Measurements from ENCODE around the gene SIK1.
"Not testable (repeated sequence)": the region's sequence is repeated elsewhere in the genome, so short reads cannot be mapped to it uniquely, and the experiment has no call there.

Gene SIK1

DNA sequence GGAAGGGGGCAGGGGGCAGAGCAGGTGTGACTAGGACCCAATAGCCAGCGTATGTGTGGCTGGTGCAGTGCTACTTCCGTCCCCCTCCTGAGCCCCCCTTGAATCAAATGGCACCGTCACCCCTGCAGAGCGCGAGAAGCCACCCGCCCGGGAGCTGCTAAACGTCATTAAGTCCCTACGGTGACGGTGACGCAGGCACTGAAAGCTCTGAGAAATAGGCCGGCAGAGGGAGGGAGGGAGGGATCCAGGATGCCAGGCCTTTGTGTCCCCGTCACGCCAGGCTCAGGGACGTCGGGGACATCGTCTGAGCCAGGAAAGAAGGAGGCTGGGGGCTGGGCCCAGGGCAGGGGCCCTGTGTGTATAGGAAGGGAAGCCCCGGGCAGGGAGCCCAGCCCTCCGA, 43.6 kb downstream of the SIK1 start:
- DNase-seq = not testable (repeated sequence)

DNA sequence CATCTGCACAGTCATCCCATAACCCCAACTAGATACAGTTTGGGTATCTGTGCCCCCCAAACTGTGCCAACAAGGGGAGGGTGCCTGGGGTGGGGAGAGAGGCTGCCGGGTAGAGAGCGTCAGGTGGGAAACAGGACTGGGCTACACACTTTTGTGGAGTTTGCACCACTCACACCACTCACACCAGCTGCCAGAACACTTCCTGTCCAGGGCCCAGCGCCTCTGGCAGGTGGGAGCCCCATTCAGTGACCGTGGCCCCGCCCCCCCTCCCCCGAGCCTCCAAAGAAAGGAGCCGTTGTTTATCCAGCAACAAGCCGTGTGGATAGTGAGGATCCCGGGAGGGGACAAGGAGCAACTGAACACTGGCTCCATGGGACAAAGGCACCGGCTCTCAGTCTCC, 44.0 kb downstream of the SIK1 start:
- not testable (repeated sequence) for DNase-seq

DNA sequence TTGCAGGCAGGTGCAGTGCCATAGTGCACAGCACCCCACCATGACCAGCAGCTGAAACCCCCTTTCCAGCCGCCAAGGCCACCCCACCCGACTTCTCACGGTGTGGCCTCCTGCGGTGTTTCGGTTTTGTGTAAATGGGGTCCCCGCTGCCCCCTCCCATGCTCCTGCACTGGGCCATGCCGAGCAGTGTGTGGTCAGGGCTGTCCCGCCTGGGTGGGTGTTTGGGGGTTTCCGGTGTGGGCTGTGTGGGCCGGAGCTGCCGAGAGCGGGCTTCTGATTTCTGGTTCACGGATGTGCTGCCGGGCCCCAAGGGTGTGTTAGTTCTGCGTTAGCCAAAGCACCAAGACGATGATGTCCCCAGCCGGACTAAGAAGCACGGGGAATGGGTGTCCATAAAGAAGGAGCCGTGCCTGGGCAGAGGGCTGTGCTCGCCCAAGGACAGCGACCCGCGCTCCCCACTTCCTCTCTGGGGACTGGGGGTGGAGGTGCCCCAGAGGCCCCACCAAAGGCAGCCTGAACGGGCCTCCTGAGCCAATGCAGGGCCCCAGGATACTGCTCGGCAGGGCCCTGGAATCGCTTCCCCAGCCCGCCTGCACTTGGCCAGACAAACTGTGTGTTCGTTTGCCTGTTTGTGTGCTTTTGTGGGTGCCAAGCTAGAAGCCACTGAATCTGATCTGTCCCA, 45.9 kb downstream of the SIK1 start:
- not testable (repeated sequence) for DNase-seq

DNA sequence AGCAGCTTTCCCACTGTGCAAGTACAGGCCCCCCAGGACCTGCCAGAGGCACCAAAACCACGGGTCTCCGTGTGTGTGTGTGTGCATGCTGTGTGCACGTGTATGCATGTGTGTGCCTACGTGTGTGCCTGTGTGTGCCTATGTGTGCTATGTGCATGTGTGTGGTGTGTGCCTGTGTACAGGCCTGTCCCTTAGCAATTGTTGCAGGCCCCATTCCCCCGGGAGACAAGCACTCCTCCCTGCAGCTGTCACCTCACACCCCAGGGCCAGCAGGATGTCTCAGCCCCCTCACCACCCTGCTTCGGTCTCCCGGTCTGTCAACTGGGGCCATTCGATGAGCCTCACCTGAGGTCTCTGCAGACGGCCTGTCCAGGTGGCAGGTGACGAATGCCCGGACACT, 46.6 kb downstream of the SIK1 start:
- not testable (repeated sequence) for DNase-seq

DNA sequence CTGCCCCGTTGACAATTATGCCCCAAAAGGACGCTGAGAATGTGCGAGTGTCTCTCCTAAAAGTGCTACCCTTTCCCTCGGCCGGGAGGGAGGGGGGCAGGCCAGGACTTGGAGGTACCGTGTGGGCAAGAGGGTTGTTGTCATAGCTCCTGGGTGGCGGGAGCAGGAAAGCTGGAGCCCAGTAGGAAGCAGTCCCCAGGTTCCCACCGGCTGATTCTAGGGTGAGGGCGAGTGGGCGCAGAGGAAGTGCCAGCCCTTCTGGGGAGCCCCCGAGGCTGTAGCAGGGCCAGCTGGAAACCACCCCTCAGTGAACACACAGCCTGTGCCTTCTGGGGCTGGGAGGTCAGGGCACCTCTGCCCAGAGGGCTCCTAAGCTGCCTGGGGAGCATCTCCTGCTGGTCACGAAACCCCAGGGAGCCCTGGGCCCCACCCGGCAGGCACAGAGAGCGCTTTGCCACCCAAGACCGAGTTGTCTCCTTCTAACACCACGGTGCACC, 47.3 kb downstream of the SIK1 start:
- not testable (repeated sequence) for DNase-seq

DNA sequence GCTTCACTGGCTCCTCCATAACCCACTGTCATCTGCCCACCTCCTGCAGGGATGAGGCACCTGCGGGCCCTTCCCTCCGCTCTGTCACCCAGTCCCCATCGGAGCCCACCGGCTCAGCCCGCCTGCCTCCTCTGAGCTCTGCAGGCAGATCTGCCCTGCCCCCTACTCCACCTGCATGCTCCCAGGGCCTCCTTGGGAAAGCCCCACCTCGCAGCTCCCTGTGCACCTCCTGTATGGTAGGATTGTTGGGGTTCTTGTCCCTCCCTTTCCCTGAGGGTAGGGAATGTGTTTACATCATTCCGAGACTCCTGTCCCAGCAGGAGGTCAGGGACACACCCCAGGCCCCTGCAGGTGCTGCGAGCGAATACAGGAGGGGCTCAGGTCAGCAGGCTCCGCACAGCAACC, 50.5 kb downstream of the SIK1 start:
- no peak for DNase-seq

DNA sequence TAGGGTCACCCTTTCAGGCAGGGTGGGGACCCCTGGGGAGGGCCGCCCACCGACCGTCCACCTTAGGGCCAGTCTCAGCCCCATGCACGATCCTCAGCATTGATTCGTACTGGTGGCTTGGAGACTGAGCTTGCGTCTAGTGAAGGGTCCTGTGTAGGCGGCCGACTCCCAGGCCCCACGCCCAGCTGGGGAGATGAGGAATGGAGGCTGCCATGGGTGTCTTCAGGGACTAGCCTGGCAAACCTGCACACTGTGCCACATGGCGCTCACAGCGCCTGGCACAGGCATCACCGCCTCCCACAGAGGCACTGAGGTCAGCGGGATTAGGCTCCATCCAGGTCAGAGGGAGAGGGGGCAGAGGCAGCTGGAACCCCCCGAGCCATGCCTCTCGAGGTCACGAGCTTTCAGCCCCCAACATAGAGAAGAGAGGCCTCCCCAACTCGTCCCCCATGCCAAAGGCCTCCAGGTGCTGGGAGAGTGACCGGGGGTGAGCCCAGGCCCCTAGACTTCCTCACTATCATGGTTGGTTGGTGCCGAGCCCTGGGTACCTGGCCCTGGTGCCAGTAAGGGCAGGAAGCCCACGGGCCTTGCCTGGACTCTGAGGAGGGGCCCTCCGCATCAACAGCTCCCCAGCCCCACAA, 51.0 kb downstream of the SIK1 start:
- no peak for DNase-seq

DNA sequence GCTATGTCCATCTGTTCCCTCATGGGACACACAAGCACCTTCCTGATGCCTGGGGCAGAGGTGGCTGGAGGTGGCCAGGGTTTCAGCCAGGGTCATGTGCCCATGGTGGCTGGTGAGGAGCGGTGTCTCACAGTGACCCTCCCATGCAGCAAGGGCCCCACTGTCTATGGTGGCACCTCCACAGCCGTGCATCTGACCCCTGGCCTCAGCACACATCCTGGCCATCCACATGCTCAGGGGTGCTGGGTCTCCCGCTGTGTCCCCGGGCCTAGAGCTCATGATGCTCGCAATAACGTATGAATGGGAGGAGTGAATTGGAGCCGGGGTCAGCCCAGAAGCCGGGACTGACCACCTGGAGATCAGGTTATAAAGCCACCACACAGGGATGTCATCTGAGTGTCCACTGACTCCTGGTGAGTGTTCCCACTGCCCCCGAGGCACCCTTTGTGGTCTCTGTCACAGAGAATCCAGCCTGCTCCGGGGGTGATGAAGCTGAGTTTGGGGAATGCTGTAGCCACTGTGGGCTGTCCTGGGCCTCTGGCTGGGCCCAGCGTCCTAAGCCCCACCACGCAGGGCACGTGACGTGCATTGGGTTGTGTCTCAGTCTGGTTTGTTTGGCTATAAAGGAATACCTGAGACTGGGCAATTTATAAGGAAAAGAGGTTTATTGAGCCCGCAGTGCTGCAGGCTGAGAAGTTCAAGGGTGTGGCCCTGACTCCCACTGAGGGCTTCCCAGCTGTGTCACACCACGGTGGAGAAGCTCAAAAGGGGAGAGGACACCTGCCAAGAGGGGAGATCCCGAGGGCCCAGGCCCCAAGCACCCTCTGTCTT, 51.7 kb downstream of the SIK1 start:
- no peak for DNase-seq

DNA sequence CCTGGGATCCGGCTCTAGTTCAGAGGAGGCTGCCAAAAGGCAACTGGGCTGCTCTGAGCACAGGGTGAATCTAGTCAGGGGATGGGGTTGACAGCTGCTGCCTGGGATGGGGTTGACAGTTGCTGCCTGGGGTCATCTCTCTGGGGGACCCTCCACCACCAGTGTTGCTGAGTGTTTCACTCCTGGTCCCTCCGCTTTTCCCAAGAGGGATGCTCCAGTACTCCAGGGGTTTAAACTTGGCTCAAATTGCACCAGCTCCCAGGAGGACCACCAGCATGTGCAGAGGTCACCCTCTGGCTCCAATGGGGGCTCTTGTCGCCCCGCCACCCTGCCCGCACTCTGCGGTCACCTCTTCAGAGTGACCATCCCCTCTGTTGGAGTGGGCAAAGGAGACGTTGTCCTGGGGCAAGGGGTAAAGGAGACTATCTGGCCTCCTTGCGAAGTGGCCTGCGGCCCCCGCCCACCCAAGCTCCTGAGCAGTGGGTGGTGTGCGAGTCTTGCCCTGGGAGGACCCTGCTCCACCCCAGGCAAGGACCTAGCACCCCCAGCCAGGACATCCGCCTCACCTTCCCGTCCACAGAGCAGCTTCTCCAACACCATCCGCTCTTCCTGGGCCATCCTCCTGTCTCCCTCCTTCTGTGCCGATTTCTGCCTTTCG, 52.6 kb downstream of the SIK1 start:
- DNase-seq = no peak

DNA sequence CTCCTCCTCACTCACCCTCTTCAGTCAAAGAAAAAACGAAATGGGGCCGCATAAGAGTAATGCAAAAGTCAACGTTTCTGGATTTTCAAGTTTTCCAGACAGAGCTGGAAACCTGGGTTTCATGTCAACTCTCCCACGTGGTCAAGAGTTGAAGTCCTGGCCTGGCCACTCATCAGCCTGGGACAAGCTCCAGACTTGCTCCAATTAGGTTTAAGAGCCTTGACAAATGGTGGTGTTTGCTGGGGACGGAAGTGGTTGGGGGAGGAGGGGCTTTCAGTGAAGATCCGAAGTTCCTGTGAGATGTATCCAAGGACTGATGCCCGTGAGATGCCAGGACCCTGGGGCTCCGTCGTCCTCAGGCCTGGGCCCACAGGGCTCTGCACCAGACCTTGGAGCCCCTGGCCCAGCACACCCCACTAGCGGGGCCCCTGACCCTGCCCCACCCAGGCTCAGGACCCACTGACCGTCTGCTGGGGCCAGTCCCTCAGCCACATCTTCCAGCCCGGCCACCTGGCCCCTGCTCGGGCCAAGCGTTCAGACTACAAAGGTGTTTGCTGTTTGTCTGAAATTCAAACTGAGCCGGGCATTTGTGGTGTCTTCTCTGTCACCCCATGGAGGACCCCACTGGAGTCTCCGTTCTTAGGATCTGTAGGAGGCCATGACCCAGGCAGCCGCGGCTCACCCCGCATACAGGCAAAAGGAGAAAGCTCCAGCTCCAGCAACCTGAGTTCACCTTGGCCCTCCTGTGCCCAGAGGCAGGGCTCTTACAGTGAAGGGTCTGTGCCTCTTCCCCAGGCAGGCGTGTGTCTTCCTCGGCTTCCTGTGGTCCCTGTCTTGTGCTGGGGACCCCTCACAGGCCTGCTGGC, 53.3 kb downstream of the SIK1 start:
- no peak for DNase-seq

DNA sequence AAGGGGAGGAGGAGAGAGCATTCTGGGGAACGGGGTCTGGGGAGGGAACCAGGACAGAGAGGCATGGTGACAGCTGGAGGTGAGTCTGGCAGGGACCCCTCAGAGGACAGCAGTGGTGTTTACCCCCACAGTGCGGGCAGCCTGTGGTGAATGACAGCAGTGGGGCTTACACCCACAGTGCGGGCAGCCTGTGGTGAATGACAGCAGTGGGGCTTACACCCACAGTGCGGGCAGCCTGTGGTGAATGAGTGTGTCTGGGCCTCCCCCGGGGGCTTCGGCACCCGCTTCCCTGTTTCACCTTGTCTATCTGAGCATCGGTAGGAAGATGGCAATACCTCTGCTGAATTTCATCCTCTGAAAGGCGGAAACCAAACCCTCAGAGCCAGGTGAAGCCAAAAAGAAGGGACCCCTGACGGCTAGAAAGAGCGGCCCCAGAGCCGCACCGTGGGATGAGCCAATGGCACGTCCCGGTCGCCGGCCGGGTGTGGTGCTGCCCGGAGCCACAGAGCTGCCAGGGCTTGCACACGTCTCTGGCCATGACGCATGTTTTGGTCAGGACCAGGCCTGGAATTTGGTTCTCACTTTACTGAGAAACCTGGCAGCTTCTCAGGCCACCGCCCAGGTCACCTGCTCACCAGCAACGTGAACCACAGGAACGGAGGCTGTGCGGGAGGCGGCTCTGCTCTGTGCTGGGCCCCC, 54.1 kb downstream of the SIK1 start:
- DNase-seq = no peak

DNA sequence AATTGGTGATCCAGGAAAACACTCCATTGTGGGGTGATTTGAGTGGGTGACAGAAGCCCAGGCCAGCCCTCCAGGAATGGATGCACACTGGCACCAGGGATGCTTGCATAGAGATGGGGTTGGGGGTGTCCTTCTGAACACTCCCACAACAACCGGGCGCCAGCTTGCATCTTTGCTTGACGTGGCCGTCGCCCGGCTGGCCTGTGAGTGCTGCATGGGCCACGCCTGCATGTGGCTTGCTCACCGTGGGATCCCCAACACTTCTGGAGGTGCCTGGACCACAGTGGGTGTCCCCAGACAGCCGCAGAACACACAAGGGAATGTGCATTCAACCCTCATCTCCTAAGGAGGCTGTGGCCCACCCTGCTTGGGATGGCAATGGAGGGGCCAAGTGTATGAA, 55.1 kb downstream of the SIK1 start:
- no peak for DNase-seq

DNA sequence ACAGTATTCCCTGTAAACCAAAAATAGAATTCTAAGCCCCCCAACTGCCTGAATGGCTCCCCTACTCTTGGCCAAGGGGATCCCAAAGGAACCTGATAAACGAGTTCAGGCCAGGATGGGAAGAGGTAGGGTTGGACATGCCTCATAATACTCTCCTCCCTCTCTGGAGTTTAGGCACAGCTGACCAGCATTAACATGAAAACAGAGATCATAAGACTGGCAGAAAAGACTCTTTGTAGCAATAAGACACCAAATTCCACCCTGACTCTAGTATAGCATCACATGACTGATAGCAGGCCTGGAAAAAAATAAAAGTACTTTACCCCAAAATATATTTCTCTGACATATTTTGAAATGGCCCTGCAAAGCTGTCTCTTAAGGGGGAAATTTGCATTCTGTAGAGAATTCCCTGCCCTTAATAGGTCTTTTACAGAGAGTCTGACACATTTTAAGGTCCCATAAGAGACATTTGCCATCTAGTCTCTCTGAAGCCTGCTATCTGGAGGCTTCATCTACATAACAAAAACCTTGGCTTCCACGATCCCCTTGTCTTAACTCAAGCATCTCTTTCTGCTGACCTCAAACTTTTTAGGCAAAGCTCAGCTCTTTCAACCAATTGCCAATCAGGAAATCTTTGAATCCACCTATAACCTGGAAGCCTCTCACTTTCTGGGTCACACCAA, 55.9 kb downstream of the SIK1 start:
- DNase-seq = no peak

DNA sequence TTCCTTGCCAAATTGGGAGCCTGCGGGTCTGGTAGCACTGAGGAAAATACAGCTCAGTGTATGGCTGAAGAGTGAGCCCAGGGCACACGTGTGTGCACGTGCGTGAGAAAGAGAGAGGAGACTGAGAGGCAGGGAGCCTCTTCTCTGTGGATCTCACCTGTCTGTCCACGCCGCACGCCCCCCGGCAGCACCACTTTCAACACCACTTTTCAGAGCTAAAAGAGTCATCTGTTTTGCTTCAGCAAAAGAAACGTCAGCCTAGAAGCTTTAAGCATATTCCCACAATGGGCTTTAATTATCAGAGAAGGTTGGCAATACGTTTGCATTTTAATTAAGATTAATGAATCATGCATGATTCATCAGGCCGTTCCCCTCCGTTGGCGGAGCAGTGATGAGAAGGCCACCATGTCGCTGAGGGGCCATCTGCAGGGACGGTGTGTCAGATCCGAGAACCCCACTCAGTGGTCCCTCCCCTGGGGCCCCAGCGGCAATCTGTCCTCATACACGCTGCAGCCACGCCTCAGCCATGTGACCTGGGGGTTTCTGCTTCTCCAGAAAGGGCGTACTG, 56.8 kb downstream of the SIK1 start:
- peak; percentile 44 for DNase-seq

DNA sequence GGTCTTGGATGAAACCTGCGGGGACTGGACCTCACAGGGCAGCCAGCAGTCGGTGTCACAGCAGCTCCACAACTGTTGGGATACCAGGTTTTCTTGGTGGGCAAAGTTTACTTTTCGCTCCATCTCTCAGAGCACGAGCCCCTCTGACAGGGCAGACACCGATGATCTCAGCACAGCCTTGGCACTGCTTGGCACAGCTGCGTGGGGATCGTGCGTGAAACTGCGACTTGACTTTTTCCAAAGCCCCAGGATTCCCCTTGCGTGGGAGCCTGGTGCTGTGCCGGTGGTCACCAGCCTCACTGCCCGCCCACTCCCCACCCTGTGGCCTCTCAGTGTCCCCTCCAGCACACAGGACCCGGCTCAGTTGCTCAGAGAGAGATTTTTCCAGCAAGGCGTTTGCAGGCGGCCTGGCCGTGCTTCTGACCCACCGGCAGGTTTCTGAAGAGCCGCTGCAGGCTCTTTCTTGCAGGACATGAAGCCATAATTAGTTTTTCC, 57.3 kb downstream of the SIK1 start:
- no peak for DNase-seq

DNA sequence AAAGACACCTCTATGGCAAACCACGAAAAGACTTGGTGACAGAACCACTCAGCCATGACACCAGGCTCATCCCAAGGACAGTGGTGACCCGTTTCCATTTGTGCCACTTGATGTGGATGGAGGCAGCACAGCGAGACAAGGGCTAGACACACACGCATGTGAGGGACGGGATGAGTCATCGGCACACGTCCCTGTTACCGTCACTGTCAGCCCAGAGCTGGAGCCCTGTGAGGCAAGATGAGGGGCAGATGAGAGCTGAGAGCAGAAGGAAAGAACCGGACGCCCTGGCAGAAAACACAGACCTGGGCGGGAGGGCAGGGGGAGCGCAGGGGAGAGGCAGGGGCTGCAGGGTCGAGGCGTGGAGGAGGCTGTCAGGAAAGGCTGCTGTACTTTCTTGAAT, 57.8 kb downstream of the SIK1 start:
- no peak for DNase-seq

DNA sequence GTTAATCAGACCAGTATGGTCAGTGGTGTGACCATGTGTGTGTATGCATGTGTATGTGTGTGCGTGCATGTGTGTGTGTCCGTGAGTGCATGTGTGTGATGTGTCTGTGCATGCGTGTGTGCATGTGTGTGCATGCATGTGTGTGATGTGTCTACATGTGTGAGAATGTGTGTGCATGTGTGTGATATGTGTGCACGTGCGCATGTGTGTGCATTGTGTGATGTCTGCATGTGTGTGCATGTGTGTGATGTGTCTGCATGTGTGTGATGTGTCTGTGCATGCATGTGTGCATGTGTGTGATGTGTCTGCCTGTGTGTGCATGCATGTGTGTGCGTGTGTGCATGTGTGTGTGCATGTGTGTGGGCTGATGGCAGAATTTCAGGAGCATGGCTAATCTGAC, 58.2 kb downstream of the SIK1 start:
- no peak for DNase-seq

DNA sequence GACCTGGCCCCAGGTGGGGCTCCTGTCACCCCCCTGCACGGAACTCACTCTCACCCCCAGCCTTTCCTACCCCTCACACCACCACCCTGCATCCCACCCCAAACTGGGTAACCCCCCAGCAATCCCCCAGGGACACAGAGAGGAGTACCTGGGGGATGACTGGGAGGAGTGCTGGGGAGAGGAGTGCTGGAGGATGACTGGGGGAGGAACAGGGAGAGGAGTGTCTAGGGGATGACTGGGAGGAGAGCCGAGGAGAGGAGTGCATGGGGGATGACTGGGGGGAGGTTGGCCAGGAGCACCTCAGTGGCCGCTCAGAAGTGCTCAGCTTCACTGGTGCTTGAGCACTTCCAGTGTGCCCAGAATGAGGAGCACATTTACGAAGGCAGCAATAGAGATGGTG, 59.1 kb downstream of the SIK1 start:
- no peak for DNase-seq

DNA sequence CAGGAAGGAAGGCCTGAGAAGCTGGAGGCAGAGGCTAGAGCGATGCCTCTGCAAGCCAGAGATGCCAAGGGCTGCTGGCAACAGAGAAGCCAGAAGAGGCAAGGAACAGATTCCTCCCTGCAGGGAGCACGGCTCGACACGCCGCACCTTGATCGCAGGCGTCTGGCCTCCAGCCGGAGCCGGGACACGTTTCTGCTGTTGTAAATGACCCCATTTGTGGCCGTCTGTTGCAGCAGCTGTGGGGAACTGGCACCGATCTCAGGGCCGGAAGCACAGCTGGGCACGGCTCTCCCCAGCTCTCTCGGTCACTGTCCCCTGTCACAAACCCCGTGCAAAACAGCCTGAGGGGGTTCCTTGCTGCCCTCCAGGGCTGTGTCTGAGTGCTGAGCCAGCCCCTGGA, 59.6 kb downstream of the SIK1 start:
- DNase-seq = no peak

DNA sequence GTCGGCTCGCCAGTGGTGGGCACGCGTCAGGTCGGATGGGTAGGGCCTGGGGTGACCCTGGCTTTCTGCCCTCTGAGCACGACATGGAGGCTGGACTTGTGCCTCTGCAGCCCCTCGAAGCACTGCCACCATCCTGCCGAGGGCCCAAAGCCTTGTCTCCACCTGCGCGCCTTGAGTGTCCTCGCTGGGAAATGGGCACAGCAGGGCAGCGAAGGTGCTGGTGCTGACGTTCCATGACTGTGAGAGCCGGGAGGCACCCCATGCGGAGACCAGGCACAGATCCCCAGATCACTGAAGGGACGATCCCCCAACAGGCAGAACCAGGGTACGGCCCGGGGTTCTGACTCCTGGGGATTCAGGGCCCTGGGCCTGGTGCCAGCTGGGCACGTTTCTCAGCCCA, 60.3 kb downstream of the SIK1 start:
- no peak for DNase-seq
